ENCODE measurements around the gene SHMT2. TPM values are rescaled to one million over a fixed set of nuclear protein-coding genes. Genes with fewer than 3 reads are reported as not detected.
"Not testable (repeated sequence)": the region's sequence is repeated elsewhere in the genome, so short reads cannot be mapped to it uniquely, and the experiment has no call there.

The SHMT2 gene
- total RNA-seq, 1 experiment from 2014 or later: 210 TPM

- peak overlapping the region; percentile 26; the same call in 1 of the 2 replicates for H3K4me3 ChIP-seq (ENCODE audit: low read length)
- peaks cover 4% of the 10 kb centered on the region; the same call in 1 of the 2 replicates for H3K36me3 ChIP-seq (ENCODE audit: low read depth, low read length)
- H3K4me2 ChIP-seq (ENCODE audit: low read length): peak overlapping the region; percentile 74
- CTCF ChIA-PET: no interaction called here
- peak overlapping the region; percentile 53 for H3K9ac ChIP-seq (ENCODE audit: low read length)
- H3K79me2 ChIP-seq (ENCODE audit: low read length): no peaks in the 10 kb centered on the region
- H3K9me2 ChIP-seq (replicated peaks; ENCODE audit: low read length): no peaks in the 10 kb centered on the region
- TF ChIP-seq CTCF (conservative IDR thresholded peaks at IDR 0.05; ENCODE audit: low read depth, low read length): no peak
- no peak for TF ChIP-seq EZH2phosphoT487 (IDR thresholded peaks at IDR 0.05; ENCODE audit: borderline replicate concordance, low read length)
- TF ChIP-seq EZH2 (IDR thresholded peaks at IDR 0.05; ENCODE audit: low read length, unreplicated experiment): no peak
- peaks cover 29% of the 10 kb centered on the region for H3K4me1 ChIP-seq (ENCODE audit: insufficient read depth, low read length)
- BruUV-seq (replicated peaks): no TSS peak
- no peaks in the 10 kb centered on the region for H4K20me1 ChIP-seq (ENCODE audit: low read length)
- H3K27ac ChIP-seq (ENCODE audit: low read length): peak overlapping the region; percentile 87
- peak overlapping the region; percentile 28 for H2AFZ ChIP-seq (ENCODE audit: low read length)
- no peaks in the 10 kb centered on the region for H3K9me3 ChIP-seq (ENCODE audit: low read length)
- H3K27me3 ChIP-seq (ENCODE audit: low read length): no peaks in the 10 kb centered on the region
- POLR2A ChIA-PET (ENCODE audit: unreplicated experiment): no interaction called here
- DNase-seq (peak; percentile 92), ATAC-seq (peak; percentile 96)
- H3F3A ChIP-seq (ENCODE audit: low read length, unreplicated experiment): no peaks in the 10 kb centered on the region
- intact Hi-C loops (cut with micrococcal nuclease): no loop called here
Measured at GRCh38 chr12:57280211-57281062, 50.9 kb downstream of the SHMT2 start.

- H3K79me2 ChIP-seq (ENCODE audit: low read length); H3K27me3 ChIP-seq (ENCODE audit: low read length); H3K4me3 ChIP-seq (ENCODE audit: low read length); POLR2A ChIA-PET (ENCODE audit: unreplicated experiment); BruUV-seq (replicated peaks); H3K9me3 ChIP-seq (ENCODE audit: low read length); H3K9me2 ChIP-seq (replicated peaks; ENCODE audit: low read length); H4K20me1 ChIP-seq (ENCODE audit: low read length); H3K36me3 ChIP-seq (ENCODE audit: low read depth, low read length); ATAC-seq; H3K27ac ChIP-seq (ENCODE audit: low read length); intact Hi-C loops (cut with micrococcal nuclease); H2AFZ ChIP-seq (ENCODE audit: low read length); H3K9ac ChIP-seq (ENCODE audit: low read length); CTCF ChIA-PET; H3F3A ChIP-seq (ENCODE audit: low read length, unreplicated experiment); DNase-seq; H3K4me2 ChIP-seq (ENCODE audit: low read length): not testable (repeated sequence)
- peaks cover 29% of the 10 kb centered on the region for H3K4me1 ChIP-seq (ENCODE audit: insufficient read depth, low read length)
Measured at GRCh38 chr12:57282073-57282472, 52.6 kb downstream of the SHMT2 start.

Small RNA genes lying within 50 kb of the gene (microRNA-seq; reads per million reads assigned to microRNA genes)
- gene MIR1228 (ENCODE audit: unreplicated experiment): 3.0 reads per million, percentile 7 among the genes with 10 or more reads in this experiment

Other genes with a start within 250 kb of the SHMT2 start
- 3.6 and 4.8 TPM in 2 replicates for gene ZBTB39, start 223.2 kb upstream of the SHMT2 start, total RNA-seq (2014; rRNA removed)
- not detected in 2 replicates for gene TAC3, start 213.2 kb upstream of the SHMT2 start, total RNA-seq (2014; rRNA removed)
- 0.17 TPM in 1 of 2 replicates, not detected in the other for gene MYO1A, start 179.6 kb upstream of the SHMT2 start, total RNA-seq (2014; rRNA removed)
- 16.4 and 18.3 TPM in 2 replicates for gene NEMP1, start 150.9 kb upstream of the SHMT2 start, total RNA-seq (2014; rRNA removed)
- gene NAB2, start 140.6 kb upstream of the SHMT2 start, total RNA-seq (2014; rRNA removed): 17.4 and 20.2 TPM in 2 replicates
- 20.8 and 28.4 TPM in 2 replicates for gene STAT6, start 118.3 kb upstream of the SHMT2 start, total RNA-seq (2014; rRNA removed)
- 14.7 and 21.8 TPM in 2 replicates for gene LRP1, start 101.2 kb upstream of the SHMT2 start, total RNA-seq (2014; rRNA removed)
- gene LRP1-AS, start 82.1 kb upstream of the SHMT2 start, total RNA-seq (2014; rRNA removed): not detected in 2 replicates
- 10.7 and 15.1 TPM in 2 replicates for gene NXPH4, start 12.9 kb upstream of the SHMT2 start, total RNA-seq (2014; rRNA removed)
- gene STAC3, start 21.5 kb downstream of the SHMT2 start, total RNA-seq (2014; rRNA removed): 1.4 and 1.8 TPM in 2 replicates
- 14.0 and 15.7 TPM in 2 replicates for gene R3HDM2, start 201.3 kb downstream of the SHMT2 start, total RNA-seq (2014; rRNA removed)
- not detected in 2 replicates for gene INHBC, start 205.1 kb downstream of the SHMT2 start, total RNA-seq (2014; rRNA removed)
- gene INHBE, start 225.6 kb downstream of the SHMT2 start, total RNA-seq (2014; rRNA removed): not detected in 2 replicates
- gene GLI1, start 230.1 kb downstream of the SHMT2 start, total RNA-seq (2014; rRNA removed): 3.0 TPM in 1 of 2 replicates, not detected in the other